HUES48 (cell line): ENCODE measurements around the gene PDE11A.
A peak's percentile ranks its signal among the peaks of the same experiment; 100 is the strongest.

Experiments used
- H3K27ac ChIP-seq: one replicate; pipeline ENCODE4 v1.7.0; 2013; ENCODE audit warnings: low read depth, low read length, inconsistent platforms
- H3K27me3 ChIP-seq: 2 replicates; pipeline ENCODE4 v1.6.1; 2013; ENCODE audit warnings: mild to moderate bottlenecking, low read length; ENCODE audit not compliant: control insufficient read depth, insufficient read depth
- H3K36me3 ChIP-seq: 2 replicates; pipeline ENCODE4 v1.6.1; 2013; ENCODE audit warnings: low read length; ENCODE audit not compliant: control insufficient read depth, insufficient read depth
- H3K4me1 ChIP-seq: 2 replicates; pipeline ENCODE4 v1.6.1; 2013; ENCODE audit warnings: mild to moderate bottlenecking, low read length; ENCODE audit not compliant: control insufficient read depth, insufficient read depth
- H3K4me3 ChIP-seq: 2 replicates; pipeline ENCODE4 v1.5.1; 2013; ENCODE audit warnings: mild to moderate bottlenecking, low read depth, low read length
- H3K9ac ChIP-seq: 2 replicates; pipeline ENCODE4 v1.6.1; 2013; ENCODE audit warnings: mild to moderate bottlenecking, low read depth, low read length, moderate library complexity
- H3K9me3 ChIP-seq: 2 replicates; pipeline ENCODE4 v1.6.1; 2013; ENCODE audit warnings: low read length; ENCODE audit not compliant: control insufficient read depth, insufficient read depth

The PDE11A gene

DNA sequence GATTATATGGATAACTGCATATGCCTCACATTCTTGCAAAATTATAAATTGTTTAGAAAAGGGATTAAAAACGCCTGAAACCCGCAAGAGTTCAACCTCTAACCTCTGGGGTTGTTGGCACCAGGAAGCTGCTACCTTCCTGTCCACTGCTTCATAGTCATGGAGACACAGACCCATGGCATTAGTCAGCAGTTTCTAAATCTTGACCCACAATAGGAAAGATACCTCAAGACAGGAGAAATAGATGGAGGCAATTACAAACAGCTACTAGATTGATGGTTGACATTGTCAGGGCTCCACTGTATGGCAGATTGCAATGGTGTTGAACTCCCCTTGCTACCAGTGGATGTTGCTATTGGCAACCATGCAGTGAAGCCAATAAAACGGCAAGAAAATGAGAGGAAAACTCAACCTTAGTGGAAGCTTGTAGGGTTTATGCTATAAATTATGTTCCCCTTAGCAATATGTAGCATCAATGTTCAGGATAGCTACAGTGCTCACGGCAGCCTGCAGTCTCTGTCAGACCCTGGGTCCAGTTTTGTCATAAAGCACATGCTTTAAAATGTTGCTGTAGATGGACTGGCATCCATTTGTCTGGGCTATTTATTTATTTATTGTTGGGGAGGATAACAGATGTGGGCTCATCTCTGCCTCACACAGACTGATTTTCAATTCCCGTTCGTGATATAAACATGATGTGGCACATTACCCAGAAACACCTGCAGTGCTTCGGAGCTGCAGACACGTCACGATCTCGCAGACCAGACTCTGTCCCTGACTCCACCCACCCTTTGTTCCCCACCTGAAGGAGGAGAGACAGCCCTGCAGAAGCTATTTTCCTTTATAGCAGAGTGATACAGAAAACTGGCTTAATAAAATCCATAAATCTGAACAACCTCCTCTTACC, 446.6 kb downstream of the PDE11A start:
- Histone ChIP-seq H3K9ac (no peak overlapping the region), H3K9me3 (no peaks in the 10 kb centered on the region), H3K4me3 (no peak overlapping the region), H3K27me3 (no peaks in the 10 kb centered on the region), H3K27ac (no peak overlapping the region), H3K36me3 (no peaks in the 10 kb centered on the region), H3K4me1 (0 out of 2 replicates have a peak, but pooled peaks cover 3% of the 10 kb centered on the region)

DNA sequence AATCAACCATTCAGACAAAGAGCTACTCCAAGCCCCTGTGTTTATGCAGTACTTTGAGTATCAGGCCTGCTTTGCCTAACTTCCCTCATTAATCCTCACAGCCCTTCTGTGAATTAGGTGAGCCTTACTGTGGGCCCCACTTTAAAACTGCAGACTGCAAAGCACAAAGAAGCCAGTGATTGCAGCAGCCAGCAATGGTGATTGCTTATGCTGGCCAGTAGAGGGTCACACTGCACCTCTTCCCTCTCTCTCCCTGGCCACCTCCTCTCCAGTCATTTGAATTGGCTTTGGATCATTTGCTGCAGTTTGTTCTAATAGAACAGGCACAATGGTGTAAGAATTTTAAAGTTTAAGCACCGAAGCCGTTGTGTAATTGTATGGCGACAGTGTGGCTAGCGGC, 450.1 kb downstream of the PDE11A start:
- Histone ChIP-seq H3K4me1 (0 out of 2 replicates have a peak, but pooled peaks cover 3% of the 10 kb centered on the region), H3K4me3 (no peak overlapping the region), H3K9ac (no peak overlapping the region), H3K27me3 (no peaks in the 10 kb centered on the region), H3K9me3 (no peaks in the 10 kb centered on the region), H3K27ac (no peak overlapping the region), H3K36me3 (no peaks in the 10 kb centered on the region)

DNA sequence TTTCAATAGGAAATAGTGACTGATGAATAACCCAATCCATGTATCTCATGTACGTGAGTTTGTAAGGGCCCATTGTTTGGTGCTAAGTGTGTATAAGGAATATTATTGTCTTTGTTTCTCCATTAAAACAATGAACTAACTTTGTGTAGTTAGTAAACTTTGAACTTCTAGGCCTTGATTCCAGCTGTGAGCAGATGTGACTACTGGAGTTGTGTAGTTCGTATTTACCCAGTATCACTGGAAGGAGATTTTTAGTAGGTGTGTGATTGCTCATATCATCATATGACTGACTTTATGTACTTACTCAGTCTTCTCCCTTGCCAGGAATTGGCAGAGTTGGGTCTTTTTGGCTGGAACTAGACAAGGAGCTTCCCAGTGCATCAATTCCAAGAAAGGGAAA, 452.6 kb downstream of the PDE11A start:
- H3K36me3 ChIP-seq, result no peaks in the 10 kb centered on the region
- no peaks in the 10 kb centered on the region for H3K9me3 ChIP-seq
- no peak overlapping the region for H3K4me3 ChIP-seq
- H3K9ac ChIP-seq, result no peak overlapping the region
- no peaks in the 10 kb centered on the region for H3K4me1 ChIP-seq
- no peak overlapping the region for H3K27ac ChIP-seq
- H3K27me3 ChIP-seq, result no peaks in the 10 kb centered on the region

DNA sequence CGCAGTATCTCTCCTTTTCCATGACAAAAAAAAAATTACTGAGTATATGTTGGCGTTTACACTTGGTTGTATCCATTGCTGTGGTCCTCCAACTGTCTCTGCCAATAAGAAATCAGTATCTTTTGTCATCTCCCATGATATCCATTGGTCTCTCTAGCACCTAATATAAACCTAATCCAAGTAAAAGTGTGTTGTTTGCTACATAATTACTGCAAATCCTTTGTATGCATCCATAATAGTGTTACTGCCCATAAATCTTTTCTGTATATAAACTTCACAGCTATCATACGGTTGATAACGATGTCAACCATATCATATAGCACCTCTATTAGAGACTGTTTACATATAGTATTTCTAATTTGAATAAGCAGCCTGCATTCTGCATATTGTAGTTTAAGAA, 453.1 kb downstream of the PDE11A start:
- Histone ChIP-seq H3K9me3 (no peaks in the 10 kb centered on the region), H3K9ac (no peak overlapping the region; the same call in 1 of the 2 replicates), H3K27me3 (no peaks in the 10 kb centered on the region), H3K36me3 (no peaks in the 10 kb centered on the region), H3K27ac (no peak overlapping the region), H3K4me3 (peak overlapping the region; percentile 95), H3K4me1 (no peaks in the 10 kb centered on the region)

DNA sequence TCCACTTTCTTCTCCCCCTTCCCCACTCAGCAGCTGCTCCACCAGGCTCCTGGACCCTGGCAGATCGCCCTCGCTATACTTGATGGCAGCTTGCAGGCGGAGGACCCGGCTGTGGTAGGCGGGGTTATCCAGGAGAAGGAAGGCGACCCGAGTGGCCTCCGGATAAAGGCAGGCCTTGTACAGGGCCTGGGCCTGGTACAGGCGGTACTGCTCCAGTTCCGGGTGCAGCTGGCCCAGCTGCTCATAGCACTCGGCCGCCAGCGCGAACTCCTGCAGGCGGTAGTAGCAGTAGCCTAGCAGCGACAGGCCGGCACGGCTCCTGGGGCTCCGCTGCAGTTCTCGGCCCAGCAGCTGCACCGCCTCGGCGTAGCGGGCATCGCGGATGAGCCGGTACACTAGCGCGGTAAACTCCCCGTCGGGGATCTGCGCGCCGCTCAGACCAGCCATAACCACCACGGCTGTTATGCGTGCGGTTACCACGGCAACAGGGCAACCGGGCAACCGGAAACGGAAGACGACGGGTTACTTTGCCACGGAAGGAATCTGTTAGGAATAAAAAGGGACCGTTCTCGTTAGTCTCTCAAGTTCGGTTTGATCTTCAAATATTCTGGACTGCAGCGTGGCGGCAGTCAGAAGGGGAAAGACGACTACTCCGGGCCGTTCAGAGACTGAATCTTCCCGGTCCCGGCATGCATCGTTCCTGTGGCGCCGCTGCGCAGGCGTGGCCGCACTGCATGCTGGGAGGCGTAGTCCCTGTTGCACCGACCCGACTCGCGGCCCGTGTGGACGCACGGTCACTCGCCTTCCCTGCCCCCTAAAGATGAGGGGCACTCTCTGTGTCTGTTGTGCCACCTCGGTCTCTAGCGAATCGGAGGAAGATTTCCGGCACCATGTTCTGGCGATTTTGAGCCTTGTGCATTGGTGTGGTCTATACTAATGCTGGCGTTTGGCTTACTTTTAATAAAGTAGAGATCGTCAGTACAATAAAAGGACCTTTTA, 454.0 kb downstream of the PDE11A start:
- Histone ChIP-seq H3K9ac (peak overlapping the region; percentile 93), H3K36me3 (no peaks in the 10 kb centered on the region), H3K4me3 (peak overlapping the region; percentile 95), H3K4me1 (no peaks in the 10 kb centered on the region), H3K27me3 (no peaks in the 10 kb centered on the region), H3K27ac (peak overlapping the region; percentile 97), H3K9me3 (no peaks in the 10 kb centered on the region)

DNA sequence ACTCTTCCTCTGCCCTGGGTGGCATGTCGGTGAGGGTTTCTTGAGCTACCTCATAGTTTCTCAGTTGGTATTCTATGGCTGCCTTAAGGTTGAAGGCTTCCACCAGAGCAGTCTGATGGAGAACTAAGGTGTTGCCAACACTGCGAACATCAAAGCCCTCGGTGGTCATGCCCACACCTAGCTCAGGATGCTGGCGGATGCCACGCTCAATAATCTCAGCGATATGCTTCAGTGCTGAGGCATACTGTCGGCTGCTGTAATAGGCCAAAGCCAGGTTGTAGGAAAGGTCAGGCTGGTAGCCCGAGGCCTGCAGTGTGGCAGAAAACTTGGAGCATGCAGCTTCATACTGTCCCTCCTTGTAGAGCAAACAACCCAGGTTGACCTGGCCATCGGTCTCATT, 454.7 kb downstream of the PDE11A start:
- Histone ChIP-seq H3K4me1 (no peaks in the 10 kb centered on the region), H3K9ac (no peak overlapping the region), H3K4me3 (peak overlapping the region; percentile 95), H3K9me3 (no peaks in the 10 kb centered on the region), H3K27ac (no peak overlapping the region), H3K27me3 (no peaks in the 10 kb centered on the region), H3K36me3 (no peaks in the 10 kb centered on the region)

DNA sequence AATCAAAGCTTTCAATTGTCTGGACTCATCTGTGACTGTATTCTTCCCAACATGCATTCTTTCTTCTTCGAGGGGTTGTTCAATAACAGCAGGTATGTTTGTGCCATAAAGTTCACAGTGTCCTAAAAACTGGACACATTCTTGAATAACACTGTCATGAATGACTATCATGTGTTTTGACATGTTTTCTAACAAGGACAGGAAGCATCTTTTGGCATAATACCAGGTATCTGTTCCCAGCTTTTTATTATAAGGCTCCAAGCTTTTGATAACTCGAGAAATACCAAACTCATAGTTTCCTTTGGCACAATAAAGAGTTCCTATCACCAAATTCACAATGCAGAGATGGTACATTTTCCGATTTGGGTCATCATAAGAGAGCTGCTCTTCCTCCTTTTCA, 455.8 kb downstream of the PDE11A start:
- H3K9ac ChIP-seq, result no peak overlapping the region

DNA sequence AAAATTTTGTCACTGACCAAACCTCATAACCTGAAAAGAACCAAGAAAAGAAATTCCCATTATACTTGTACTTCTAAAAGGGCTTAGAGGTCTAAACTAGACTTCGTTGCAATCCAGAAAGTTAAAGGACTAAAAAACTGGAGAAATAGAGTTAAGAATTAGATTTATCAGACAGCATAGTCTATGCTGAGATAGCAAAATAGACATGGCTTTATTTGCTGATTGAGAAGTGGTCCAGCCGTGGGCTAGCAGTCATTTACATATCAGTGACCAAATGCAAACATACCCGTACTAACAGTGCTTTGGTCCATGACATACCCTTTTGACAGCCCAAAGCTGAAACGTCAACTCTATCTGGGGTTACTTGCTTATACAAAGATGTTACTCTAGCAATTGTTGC, 456.5 kb downstream of the PDE11A start:
- Histone ChIP-seq H3K4me3 (no peak overlapping the region), H3K4me1 (peaks cover 17% of the 10 kb centered on the region), H3K36me3 (no peaks in the 10 kb centered on the region), H3K9ac (no peak overlapping the region), H3K27ac (no peak overlapping the region), H3K9me3 (no peaks in the 10 kb centered on the region), H3K27me3 (no peaks in the 10 kb centered on the region)

More for the DNA sequence above, 455.8 kb downstream of the PDE11A start:
- H3K27me3 ChIP-seq, result no peaks in the 10 kb centered on the region
- no peak overlapping the region for H3K4me3 ChIP-seq
- H3K4me1 ChIP-seq, result peaks cover 10% of the 10 kb centered on the region
- H3K36me3 ChIP-seq, result no peaks in the 10 kb centered on the region
- no peak overlapping the region for H3K27ac ChIP-seq
- no peaks in the 10 kb centered on the region for H3K9me3 ChIP-seq

DNA sequence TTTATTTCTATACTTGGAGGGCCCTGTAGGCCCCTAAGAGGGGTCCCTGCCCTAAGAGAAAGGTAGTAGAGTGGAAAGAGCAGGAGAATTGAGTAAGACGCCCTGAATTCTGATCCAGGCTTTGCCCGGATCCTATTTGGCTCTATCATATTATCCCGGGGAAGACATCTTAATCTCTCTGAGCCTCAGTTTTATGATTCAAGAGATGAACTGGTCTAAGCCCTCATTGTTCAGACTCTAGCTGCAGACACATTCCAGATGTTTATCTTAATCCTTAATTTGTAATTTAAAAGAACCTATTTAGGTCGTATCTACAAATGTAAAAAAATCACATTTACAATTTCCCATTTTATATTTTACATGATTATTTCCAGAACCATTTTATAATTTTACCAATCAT, 459.9 kb downstream of the PDE11A start:
- peaks cover 23% of the 10 kb centered on the region for H3K4me1 ChIP-seq
- H3K9ac ChIP-seq, result no peak overlapping the region
- no peaks in the 10 kb centered on the region for H3K27me3 ChIP-seq

DNA sequence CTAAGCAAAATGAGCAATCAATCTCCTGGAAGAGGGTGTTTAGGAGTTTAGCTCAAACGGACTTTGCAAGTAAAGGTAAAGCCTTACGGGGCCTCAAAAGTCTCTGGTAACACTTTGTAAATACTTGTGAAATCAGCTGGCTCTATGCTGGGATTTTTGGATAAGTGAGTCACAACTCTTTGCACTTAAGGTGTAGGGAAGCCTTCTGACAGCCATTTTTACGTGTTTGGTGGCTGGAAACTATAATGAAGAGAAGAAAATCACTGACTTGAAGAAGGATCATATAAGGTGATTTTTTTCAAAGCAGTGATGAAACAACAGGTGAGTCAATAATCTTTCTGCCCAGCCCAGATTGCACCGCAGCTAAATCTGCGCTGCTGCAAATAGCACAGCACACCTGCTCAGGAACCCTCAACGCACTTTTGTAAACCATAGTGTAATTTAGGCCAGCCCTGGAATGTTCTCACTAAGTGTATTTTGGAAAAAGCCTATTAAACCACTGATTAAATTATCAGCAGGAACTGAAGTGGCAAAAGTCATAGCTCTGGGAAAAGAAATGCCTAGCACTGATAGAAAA, 461.2 kb downstream of the PDE11A start:
- H3K4me1 ChIP-seq, result peaks cover 23% of the 10 kb centered on the region
- no peak overlapping the region for H3K4me3 ChIP-seq
- no peaks in the 10 kb centered on the region for H3K9me3 ChIP-seq
- H3K36me3 ChIP-seq, result no peaks in the 10 kb centered on the region
- peak overlapping the region; percentile 57 for H3K27ac ChIP-seq
- H3K9ac ChIP-seq, result no peak overlapping the region
- H3K27me3 ChIP-seq, result no peaks in the 10 kb centered on the region

More for the DNA sequence above, 459.9 kb downstream of the PDE11A start:
- Histone ChIP-seq H3K4me3 (no peak overlapping the region), H3K36me3 (no peaks in the 10 kb centered on the region), H3K9me3 (no peaks in the 10 kb centered on the region), H3K27ac (no peak overlapping the region)
